A549 (cell line): Measurements from ENCODE around the gene ELANE. TPM values are rescaled to one million over a fixed set of nuclear protein-coding genes. Genes with fewer than 3 reads are reported as not detected.

Experiments
- ATAC-seq, 2 experiments: fragments of 200-7000 bp in 1 of 2; fragments of >200 bp in 1 of 2; cut with Nextera tagmentation in 1 of 2; cut with Tn5 transposase in 1 of 2; 3 replicates each; pipeline versions ENCODE4 v1.8.0 to v1.9.1; 2018 to 2020; ENCODE audit warnings: mild to moderate bottlenecking in 1 of 2, moderate library complexity in 1 of 2
- CTCF ChIA-PET: fragments of 300-600 bp; sonication (Branson Sonifier 250); formaldehyde crosslinking; extraction: SDS; loops from one replicate; lab custom pipeline; 2021; ENCODE audit warnings: antibody characterized with exemption, inconsistent platforms; lab: Yijun Ruan, JAX
- POLR2A ChIA-PET: fragments of 350-600 bp; formaldehyde crosslinking; extraction: SDS; loops from one replicate; lab custom pipeline; 2021; ENCODE audit warnings: antibody characterized with exemption, inconsistent platforms; lab: Yijun Ruan, JAX
- DNase-seq, 2 experiments: peaks; one replicate each; pipeline versions ENCODE4 v3.0.0 to v3.0.0-alpha.2; 2011 to 2016; ENCODE audit warnings: low read depth in 1 of 2, low spot score in 1 of 2
- FAIRE-seq: peaks from 2 replicates; lab custom pipeline; 2011; peaks lifted over from hg19 to GRCh38; lab: Jason Lieb, UNC
- H3K27ac ChIP-seq, 2 experiments: fragments of >200 bp; sonication (Bioruptor Twin); formaldehyde crosslinking; 3 replicates each; pipeline ENCODE4 v1.5.1; 2016 to 2017
- H3K4me1 ChIP-seq: fragments of >200 bp; sonication (Bioruptor Twin); formaldehyde crosslinking; 3 replicates; pipeline ENCODE4 v1.6.1; 2016
- H3K4me2 ChIP-seq: fragments of >200 bp; sonication (Bioruptor Twin); formaldehyde crosslinking; 3 replicates; pipeline ENCODE4 v1.6.1; 2016
- H3K4me3 ChIP-seq: fragments of >200 bp; sonication (Bioruptor Twin); formaldehyde crosslinking; 3 replicates; pipeline ENCODE4 v1.5.1; 2016
- H3K9me3 ChIP-seq: fragments of >200 bp; sonication (Bioruptor Twin); formaldehyde crosslinking; 3 replicates; pipeline ENCODE4 v1.6.1; 2016
- BHLHE40 ChIP-seq: IDR thresholded peaks from 2 replicates; pipeline ENCODE4 v1.6.1; 2012; ENCODE audit warnings: low read depth, low read length, inconsistent platforms
- GATA3 ChIP-seq: IDR thresholded peaks from 2 replicates; pipeline ENCODE4 v1.6.1; 2012; ENCODE audit warnings: borderline replicate concordance
- JUN ChIP-seq, 2 experiments: fragments of >200 bp; sonication (Bioruptor Twin); formaldehyde crosslinking; IDR thresholded peaks; 2 replicates in 1 of 2; 3 replicates in 1 of 2; pipeline ENCODE4 v1.6.1; 2016 to 2017
- KDM5A ChIP-seq: fragments of 200-600 bp; sonication (generic); IDR thresholded peaks from 2 replicates; pipeline ENCODE4 v1.6.1; 2016; ENCODE audit warnings: antibody characterized with exemption, mild to moderate bottlenecking
- RARB ChIP-seq: fragments of 250-450 bp; sonication (Bioruptor Pico); IDR thresholded peaks from 2 replicates; pipeline ENCODE4 v1.8.0; 2021; ENCODE audit warnings: mild to moderate bottlenecking, moderate library complexity
- RFX5 ChIP-seq: fragments of 450-650 bp; IDR thresholded peaks from 2 replicates; pipeline ENCODE4 v1.7.1; 2014; ENCODE audit warnings: antibody characterized with exemption, mild to moderate bottlenecking, moderate library complexity
- WGBS: methylation state at CpG from one replicate; pipeline ENCODE4 v1.1.6; 2017; ENCODE audit errors: missing lambda C conversion rate; 5-methylcytosine and 5-hydroxymethylcytosine counted together
- polyA plus RNA-seq, 4 experiments: library from polyadenylated mRNA; depleted of rRNA in 3 of 4; stranded (reverse); fragments of >200 nt; fragmentation: RNase III in 1 of 4; extraction: RNeasy Plus Mini Kit Qiagen cat#74134 plus additional on column Dnase treatment in 1 of 4; gene quantifications; 2 replicates in 3 of 4; 3 replicates in 1 of 4; pipeline ENCODE4 v1.2.3, GENCODE V29; 2011 to 2017
- TF ChIP-seq, protein P1 (sequence below): fragments of >200 bp; sonication (Bioruptor Twin); formaldehyde crosslinking; IDR thresholded peaks from 3 replicates; pipeline ENCODE4 v1.5.1; 2016
- TF ChIP-seq, protein P2 (sequence below): IDR thresholded peaks from 2 replicates; pipeline ENCODE4 v1.6.1; 2012
- TF ChIP-seq, protein P3 (sequence below): fragments of 450-650 bp; IDR thresholded peaks from 2 replicates; pipeline ENCODE4 v1.6.1; 2014; ENCODE audit warnings: antibody characterized with exemption
- TF ChIP-seq, protein P4 (sequence below): fragments of 150-350 bp; IDR thresholded peaks from 2 replicates; pipeline ENCODE4 v1.6.1; 2014; ENCODE audit warnings: low read depth, mild to moderate bottlenecking, low read length
- TF ChIP-seq, protein P5 (sequence below): IDR thresholded peaks from 2 replicates; pipeline ENCODE4 v1.6.1; 2012
- TF ChIP-seq, protein P6 (sequence below): fragments of 250-450 bp; sonication (Bioruptor Pico); IDR thresholded peaks from 2 replicates; pipeline ENCODE4 v1.5.0; 2020; ENCODE audit warnings: low read depth, mild to moderate bottlenecking, moderate library complexity

The ELANE gene
- polyA plus RNA-seq, 2 of the 4 experiments (the other 2 are of a cell fraction) = 0.15 to 0.35 TPM

DNA sequence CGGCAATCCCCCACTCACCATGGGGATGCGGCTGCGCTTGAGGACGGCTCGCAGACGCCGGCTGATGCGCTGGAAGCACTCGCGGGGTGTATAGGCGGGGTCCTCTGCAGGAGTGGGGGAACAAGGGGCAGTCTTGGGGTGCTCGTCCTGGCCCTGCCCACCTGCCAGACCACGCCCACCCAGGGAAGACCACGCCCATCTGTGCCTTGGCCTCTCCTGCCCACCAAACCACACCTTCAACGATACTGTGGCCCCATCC is 47.9 kb downstream of the ELANE start:
- H3K9me3 ChIP-seq = no peaks in the 10 kb centered on the region
- TF ChIP-seq RARB (CRISPR knock-in tag) = no peak
- TF ChIP-seq, protein P1, sequence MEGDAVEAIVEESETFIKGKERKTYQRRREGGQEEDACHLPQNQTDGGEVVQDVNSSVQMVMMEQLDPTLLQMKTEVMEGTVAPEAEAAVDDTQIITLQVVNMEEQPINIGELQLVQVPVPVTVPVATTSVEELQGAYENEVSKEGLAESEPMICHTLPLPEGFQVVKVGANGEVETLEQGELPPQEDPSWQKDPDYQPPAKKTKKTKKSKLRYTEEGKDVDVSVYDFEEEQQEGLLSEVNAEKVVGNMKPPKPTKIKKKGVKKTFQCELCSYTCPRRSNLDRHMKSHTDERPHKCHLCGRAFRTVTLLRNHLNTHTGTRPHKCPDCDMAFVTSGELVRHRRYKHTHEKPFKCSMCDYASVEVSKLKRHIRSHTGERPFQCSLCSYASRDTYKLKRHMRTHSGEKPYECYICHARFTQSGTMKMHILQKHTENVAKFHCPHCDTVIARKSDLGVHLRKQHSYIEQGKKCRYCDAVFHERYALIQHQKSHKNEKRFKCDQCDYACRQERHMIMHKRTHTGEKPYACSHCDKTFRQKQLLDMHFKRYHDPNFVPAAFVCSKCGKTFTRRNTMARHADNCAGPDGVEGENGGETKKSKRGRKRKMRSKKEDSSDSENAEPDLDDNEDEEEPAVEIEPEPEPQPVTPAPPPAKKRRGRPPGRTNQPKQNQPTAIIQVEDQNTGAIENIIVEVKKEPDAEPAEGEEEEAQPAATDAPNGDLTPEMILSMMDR = no peak
- no peak for TF ChIP-seq RFX5
- TF ChIP-seq, protein P2, sequence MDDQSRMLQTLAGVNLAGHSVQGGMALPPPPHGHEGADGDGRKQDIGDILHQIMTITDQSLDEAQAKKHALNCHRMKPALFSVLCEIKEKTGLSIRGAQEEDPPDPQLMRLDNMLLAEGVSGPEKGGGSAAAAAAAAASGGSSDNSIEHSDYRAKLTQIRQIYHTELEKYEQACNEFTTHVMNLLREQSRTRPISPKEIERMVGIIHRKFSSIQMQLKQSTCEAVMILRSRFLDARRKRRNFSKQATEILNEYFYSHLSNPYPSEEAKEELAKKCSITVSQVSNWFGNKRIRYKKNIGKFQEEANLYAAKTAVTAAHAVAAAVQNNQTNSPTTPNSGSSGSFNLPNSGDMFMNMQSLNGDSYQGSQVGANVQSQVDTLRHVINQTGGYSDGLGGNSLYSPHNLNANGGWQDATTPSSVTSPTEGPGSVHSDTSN = no peak
- no peak for TF ChIP-seq JUN (IDR thresholded peaks at IDR 0.05)
- TF ChIP-seq, protein P3, sequence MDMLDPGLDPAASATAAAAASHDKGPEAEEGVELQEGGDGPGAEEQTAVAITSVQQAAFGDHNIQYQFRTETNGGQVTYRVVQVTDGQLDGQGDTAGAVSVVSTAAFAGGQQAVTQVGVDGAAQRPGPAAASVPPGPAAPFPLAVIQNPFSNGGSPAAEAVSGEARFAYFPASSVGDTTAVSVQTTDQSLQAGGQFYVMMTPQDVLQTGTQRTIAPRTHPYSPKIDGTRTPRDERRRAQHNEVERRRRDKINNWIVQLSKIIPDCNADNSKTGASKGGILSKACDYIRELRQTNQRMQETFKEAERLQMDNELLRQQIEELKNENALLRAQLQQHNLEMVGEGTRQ = no peak
- TF ChIP-seq, protein P4, sequence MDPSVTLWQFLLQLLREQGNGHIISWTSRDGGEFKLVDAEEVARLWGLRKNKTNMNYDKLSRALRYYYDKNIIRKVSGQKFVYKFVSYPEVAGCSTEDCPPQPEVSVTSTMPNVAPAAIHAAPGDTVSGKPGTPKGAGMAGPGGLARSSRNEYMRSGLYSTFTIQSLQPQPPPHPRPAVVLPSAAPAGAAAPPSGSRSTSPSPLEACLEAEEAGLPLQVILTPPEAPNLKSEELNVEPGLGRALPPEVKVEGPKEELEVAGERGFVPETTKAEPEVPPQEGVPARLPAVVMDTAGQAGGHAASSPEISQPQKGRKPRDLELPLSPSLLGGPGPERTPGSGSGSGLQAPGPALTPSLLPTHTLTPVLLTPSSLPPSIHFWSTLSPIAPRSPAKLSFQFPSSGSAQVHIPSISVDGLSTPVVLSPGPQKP = no peak
- TF ChIP-seq GATA3 = no peak
- CTCF ChIA-PET = no interaction called here
- POLR2A ChIA-PET = no interaction called here
- FAIRE-seq = no peak
- no peak overlapping the region for H3K4me3 ChIP-seq
- peaks cover 5% of the 10 kb centered on the region; the same call in 1 of the 3 replicates for H3K4me1 ChIP-seq
- 84% methylated on average over 15 of the region's 15 CpGs for WGBS
- DNase-seq = no peak
- ATAC-seq = peak; percentile 4 to 33; a peak in 3 of 6 replicates
- no peak overlapping the region for H3K4me2 ChIP-seq
- peak overlapping the region in 1 of 2 experiments; percentile 20; a peak in 1 of 6 replicates for H3K27ac ChIP-seq

DNA sequence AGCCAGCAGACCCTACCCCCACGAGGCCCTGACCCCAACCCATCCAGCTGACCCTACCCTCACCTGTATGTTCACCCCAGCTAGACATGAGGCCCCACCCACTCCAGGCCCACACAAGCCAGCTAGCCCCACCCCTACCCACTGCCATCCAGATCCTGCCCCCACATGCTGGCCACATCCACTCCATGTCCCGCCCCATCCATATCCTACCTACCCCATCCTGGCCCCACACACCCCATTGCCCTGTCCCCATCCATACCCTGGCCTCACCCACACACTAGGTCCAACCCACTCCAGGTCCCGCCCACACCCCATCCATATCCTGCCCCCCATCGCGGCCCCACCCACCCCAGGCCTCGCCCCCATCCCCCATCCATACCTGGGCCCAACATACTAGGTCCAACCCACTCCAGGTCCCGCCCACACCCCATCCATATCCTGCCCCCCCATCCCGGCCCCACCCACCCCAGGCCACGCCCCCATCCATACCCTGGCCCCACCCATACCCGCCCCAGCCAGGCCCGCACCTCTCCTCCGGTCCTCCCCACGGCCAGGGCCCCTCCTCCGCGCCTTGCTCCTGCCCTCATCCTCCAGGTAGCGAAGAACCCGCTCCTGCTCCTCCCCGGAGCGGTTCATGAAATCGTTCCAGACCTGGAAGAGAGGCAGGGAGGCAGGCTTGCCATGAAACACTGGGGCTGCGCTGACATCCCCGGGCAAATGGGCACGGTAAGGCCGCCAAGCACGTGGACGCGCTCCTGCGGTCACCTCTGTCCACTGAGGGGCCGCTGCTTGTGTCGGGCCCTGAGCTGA is 48.4 kb downstream of the ELANE start:
- ATAC-seq (peak; percentile 63 to 85), DNase-seq (peak; percentile 34 to 62)
- ChIA-PET CTCF (interaction anchor here (0.7 kb wide), 1 partner anchor 71 kb away, joined by 3 read pairs; no protein-coding TSS in a partner anchor), POLR2A (no interaction called here)
- no peak overlapping the region for H3K4me2 ChIP-seq
- 94% methylated on average over 14 of the region's 30 CpGs for WGBS
- no peaks in the 10 kb centered on the region for H3K9me3 ChIP-seq
- H3K4me3 ChIP-seq = no peak overlapping the region
- H3K4me1 ChIP-seq = peaks cover 5% of the 10 kb centered on the region; the same call in 1 of the 3 replicates
- TF ChIP-seq BHLHE40 (no peak), KDM5A (no peak)
- TF ChIP-seq, protein P5, sequence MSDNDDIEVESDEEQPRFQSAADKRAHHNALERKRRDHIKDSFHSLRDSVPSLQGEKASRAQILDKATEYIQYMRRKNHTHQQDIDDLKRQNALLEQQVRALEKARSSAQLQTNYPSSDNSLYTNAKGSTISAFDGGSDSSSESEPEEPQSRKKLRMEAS = no peak
- TF ChIP-seq, protein P3 = no peak
- TF ChIP-seq, protein P6, sequence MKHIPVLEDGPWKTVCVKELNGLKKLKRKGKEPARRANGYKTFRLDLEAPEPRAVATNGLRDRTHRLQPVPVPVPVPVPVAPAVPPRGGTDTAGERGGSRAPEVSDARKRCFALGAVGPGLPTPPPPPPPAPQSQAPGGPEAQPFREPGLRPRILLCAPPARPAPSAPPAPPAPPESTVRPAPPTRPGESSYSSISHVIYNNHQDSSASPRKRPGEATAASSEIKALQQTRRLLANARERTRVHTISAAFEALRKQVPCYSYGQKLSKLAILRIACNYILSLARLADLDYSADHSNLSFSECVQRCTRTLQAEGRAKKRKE = no peak
- TF ChIP-seq, all 56 proteins: peak for 0
- no peak for FAIRE-seq
- peak overlapping the region in 1 of 2 experiments; percentile 20; a peak in 1 of 6 replicates for H3K27ac ChIP-seq
